Peyer's patch (tissue), 4 donors: Measurements from ENCODE around the gene CHKB. TPM values are rescaled to one million over a fixed set of nuclear protein-coding genes. Genes with fewer than 3 reads are reported as not detected.

Experiments
- DNase-seq, 3 donors: peaks; one replicate each; pipeline ENCODE4 v3.0.0-alpha.2; 2017 to 2019
- H3K27ac ChIP-seq, 4 donors: fragments of 200-600 bp; sonication (generic); one replicate each; pipeline ENCODE4 v1.5.1; 2016 to 2019
- H3K27me3 ChIP-seq, 2 donors: fragments of 200-600 bp; sonication (generic); one replicate each; pipeline ENCODE4 v1.5.1; 2019
- H3K36me3 ChIP-seq, 3 donors: fragments of 200-600 bp; sonication (generic); one replicate each; pipeline ENCODE4 v1.5.1; 2016 to 2019
- H3K4me1 ChIP-seq, 4 donors: fragments of 200-600 bp; sonication (generic); one replicate each; pipeline ENCODE4 v1.5.1; 2016 to 2019
- H3K4me3 ChIP-seq, 4 donors: fragments of 200-600 bp; sonication (generic); 1 replicate in 3 of 4; 2 replicates in 1 of 4; pipeline ENCODE4 v1.5.1; 2016 to 2019; ENCODE audit warnings: mild to moderate bottlenecking in 1 of 4
- H3K9me3 ChIP-seq, 4 donors: fragments of 200-600 bp; sonication (generic); one replicate each; pipeline ENCODE4 v1.5.1; 2016 to 2019; ENCODE audit warnings: mild to moderate bottlenecking in 1 of 4
- CTCF ChIP-seq, 6 experiments: fragments of 450-650 bp in 4 of 6; fragments of 200-600 bp in 2 of 6; sonication (generic) in 1 of 6; IDR thresholded peaks; one replicate each; pipeline ENCODE4 v1.5.1; 2017 to 2019; ENCODE audit warnings: antibody characterized with exemption in 6 of 6, mild to moderate bottlenecking in 3 of 6, moderate library complexity in 1 of 6
- POLR2A ChIP-seq, 2 donors: fragments of 450-650 bp; IDR thresholded peaks; one replicate each; pipeline ENCODE4 v1.5.1; 2017; ENCODE audit warnings: antibody characterized with exemption in 2 of 2, mild to moderate bottlenecking in 2 of 2, moderate library complexity in 2 of 2
- total RNA-seq, 4 donors: library from RNA; depleted of rRNA; stranded (reverse); fragments of >200 nt; gene quantifications; one replicate each; pipeline ENCODE4 v1.1.0, GENCODE V29; 2016

CHKB gene
- total RNA-seq, 4 donors from 2014 or later = 111 to 278 (median 156) TPM

GRCh38 chr22:50564289-50564688 is 18.4 kb downstream of the CHKB start:
- no peak for DNase-seq
- peak overlapping the region in 1 of 4 donors; percentile 78 for H3K27ac ChIP-seq

DNA sequence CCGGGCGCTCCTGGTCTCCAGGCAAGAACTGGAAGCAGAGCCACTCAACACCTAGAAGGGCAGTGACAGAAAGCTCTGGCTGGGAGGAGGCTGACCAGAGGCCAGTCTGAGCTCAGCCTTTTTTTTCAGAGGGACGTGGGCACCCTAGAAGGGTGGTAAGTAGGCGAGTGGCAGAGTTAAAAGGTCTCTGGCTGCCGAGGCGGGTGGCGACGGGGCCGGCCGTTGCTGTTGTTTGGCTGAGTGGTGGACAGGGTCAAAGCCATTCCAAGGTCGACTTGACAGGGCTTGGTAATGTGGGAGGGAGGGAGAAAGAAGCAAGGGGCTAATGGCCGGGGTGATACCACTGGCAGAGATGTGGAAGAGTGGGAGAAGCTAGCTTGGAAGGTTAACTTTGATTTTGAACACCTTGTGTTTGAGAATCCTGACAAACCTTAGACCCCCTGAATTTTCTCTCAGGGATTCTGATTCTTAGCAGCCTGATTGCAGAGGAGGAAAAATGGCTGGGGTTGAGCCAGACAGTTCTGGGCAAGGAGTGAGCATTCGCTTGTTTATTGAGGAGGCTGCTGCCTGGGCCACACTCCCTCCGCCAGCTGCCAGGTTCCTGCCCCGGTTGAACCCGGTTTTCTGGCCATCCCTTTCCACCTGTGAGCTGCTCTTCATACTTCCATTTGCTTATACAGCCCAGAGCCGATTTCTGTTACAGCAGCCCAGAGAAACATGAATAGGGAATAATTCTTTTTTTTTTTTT is 19.1 kb downstream of the CHKB start:
- Histone ChIP-seq H3K36me3 (peaks cover 0 to 4% (median 0%) of the 10 kb centered on the region in 3 donors), H3K4me3 (peak overlapping the region; percentile 45 to 66 (median 60)), H3K27ac (peak overlapping the region; percentile 66 to 84 (median 74)), H3K4me1 (peaks cover 0 to 8% (median 6%) of the 10 kb centered on the region in 4 donors), H3K9me3 (no peaks in the 10 kb centered on the region), H3K27me3 (no peaks in the 10 kb centered on the region)
- no peak for DNase-seq
- TF ChIP-seq CTCF (IDR thresholded peaks at IDR 0.05) = no peak
- no peak for TF ChIP-seq POLR2A (IDR thresholded peaks at IDR 0.05)

More at GRCh38 chr22:50564289-50564688, 18.4 kb downstream of the CHKB start:
- Histone ChIP-seq H3K36me3 (peaks cover 0 to 4% (median 0%) of the 10 kb centered on the region in 3 donors), H3K4me3 (no peak overlapping the region), H3K27me3 (no peaks in the 10 kb centered on the region), H3K4me1 (peaks cover 0 to 8% (median 6%) of the 10 kb centered on the region in 4 donors), H3K9me3 (no peaks in the 10 kb centered on the region)
- TF ChIP-seq CTCF (IDR thresholded peaks at IDR 0.05) (no peak), POLR2A (IDR thresholded peaks at IDR 0.05) (no peak)

DNA sequence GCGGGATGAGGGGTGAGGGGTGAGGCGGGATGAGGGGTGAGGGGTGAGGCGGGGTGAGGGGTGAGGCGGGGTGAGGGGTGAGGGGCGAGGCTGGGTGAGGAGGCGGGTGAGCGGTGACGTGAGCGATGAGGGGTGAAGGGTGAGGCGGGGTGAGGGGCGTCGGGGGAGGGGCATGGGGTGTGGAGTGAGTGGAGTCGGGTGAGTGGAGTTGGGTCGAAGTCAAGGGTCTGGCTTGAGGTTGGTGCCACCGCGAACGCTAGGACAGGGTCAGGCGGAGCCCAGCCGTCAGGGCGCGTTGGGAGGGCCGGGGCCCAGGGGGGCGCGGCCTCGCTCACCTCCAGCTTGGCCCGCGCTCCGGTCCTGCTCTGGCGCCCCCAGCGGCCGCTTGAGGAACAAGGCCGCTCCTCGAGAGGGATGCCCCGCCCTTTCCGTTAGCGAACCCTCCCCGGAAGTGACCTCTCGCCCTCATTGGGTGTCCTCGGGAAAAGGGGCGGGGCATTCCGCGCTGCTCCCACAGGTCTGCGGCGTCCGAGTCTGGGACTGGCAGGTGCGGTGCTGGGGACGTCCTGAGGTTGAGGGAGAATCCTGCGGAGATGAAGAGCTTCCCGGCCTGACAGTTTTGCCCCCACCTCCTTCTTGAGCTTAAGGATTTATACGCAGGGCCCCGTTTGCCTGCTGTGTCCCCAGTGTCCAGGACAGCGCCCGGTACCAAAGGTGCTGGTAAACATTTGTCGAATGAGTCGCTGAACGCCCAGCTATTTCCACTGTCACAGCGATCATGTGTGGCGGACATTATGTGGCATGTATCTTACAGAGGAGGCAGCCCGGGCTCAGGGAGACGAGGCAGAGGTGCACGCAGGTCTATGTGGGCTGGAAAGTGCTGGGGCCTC is 19.9 kb downstream of the CHKB start, which contains the start of gene SYCE3:
SYCE3 (minus strand) TSS at position 397 of the 890 bp plus-strand sequence. CDS start 6,514 bp downstream, outside the sequence.
- peak within 1 kb of the TSS; percentile 66 to 84 (median 74) for H3K27ac ChIP-seq
- H3K4me1 ChIP-seq = peaks cover 0 to 8% (median 6%) of the 10 kb centered on the region in 4 donors
- no peaks in the 10 kb centered on the region for H3K27me3 ChIP-seq
- H3K36me3 ChIP-seq = peaks cover 0 to 2% (median 0%) of the 10 kb centered on the region in 3 donors
- H3K9me3 ChIP-seq = no peaks in the 10 kb centered on the region
- peak; percentile 94 for TF ChIP-seq POLR2A (IDR thresholded peaks at IDR 0.05)
- TF ChIP-seq CTCF (IDR thresholded peaks at IDR 0.05) = peak; percentile 96 to 100 (median 98)
- DNase-seq = peak; percentile 99
- peak within 1 kb of the TSS; percentile 45 to 66 (median 60) for H3K4me3 ChIP-seq

DNA sequence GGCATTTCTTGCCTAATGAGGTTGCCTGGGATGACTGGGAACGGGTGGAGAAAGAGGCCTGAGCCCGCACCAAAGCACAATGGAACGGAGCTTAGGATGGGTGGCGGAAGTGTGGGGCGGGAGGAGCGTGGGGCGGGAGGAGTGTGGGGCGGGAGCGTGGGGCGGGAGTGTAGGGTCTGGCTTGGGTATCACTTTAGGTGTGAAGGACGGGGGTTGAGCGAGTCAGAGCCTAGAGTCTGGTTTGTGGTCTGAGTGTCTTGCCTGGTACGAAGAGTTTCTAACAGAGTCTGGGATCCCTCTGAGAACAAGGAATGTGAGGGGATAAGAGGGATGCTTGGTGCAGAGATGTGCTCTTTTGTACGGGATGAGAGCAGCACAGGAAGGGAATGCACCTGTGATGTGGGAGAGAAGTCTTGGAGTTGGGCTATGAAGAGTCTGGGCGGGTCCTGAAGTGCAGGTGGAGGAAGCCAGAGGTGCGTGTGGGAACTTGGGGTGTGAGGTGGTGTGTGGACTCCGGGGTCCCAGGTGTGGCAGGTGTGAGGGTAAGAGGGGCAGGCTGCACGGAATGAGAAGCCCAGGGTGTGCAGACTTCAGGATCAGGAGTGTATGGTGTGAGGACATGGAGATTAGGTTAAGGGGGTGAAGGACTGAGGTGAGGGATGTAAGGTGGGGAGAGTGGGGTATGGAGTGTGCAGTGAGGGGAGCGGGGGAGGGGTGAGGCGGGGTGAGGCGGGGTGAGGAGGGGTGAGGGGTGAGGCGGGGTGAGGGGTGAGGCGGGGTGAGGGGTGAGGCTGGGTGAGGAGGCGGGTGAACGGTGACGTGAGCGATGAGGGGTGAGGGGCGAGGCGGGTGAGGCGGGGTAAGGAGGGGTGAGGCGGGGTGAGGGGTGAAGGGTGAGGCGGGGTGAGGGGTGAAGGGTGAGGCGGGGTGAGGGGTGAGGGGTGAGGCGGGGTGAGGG is 21.0 kb downstream of the CHKB start:
- TF ChIP-seq CTCF (IDR thresholded peaks at IDR 0.05) (no peak), POLR2A (IDR thresholded peaks at IDR 0.05) (no peak)
- Histone ChIP-seq H3K9me3 (no peaks in the 10 kb centered on the region), H3K4me3 (no peak overlapping the region), H3K27ac (no peak overlapping the region), H3K36me3 (no peaks in the 10 kb centered on the region), H3K27me3 (no peaks in the 10 kb centered on the region), H3K4me1 (peaks cover 0 to 8% (median 6%) of the 10 kb centered on the region in 4 donors)
- no peak for DNase-seq
